Activated T-cell treated with anti-CD3 and anti-CD28 coated beads for 24 hours (primary cell): Measurements from ENCODE around the gene RELL2.

Source experiments
- DNase-seq: peaks from one replicate; pipeline ENCODE4 v3.0.0-alpha.2; 2020; ENCODE audit warnings: low read depth

Gene RELL2

DNA sequence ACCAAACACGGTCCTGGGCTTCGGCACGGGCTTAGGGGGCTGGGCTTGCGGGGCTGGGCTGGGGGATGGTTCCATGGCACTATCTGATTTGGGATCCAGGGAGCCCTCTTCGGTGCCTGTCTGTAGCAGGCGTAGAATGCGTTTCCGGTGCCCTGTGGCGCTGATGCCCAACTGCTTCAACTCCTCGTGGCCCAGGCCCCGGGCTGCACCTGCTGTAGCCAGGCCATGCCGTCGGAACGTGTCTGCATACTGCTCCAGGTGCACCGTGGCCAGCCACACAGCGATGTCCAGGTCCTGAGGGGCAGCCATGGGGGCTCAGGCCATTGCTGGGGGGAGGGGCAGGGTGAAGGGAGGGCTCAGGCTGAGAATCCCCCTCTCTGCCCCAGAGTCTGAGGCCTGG lies 43.4 kb downstream of the RELL2 start:
- no peak for DNase-seq

DNA sequence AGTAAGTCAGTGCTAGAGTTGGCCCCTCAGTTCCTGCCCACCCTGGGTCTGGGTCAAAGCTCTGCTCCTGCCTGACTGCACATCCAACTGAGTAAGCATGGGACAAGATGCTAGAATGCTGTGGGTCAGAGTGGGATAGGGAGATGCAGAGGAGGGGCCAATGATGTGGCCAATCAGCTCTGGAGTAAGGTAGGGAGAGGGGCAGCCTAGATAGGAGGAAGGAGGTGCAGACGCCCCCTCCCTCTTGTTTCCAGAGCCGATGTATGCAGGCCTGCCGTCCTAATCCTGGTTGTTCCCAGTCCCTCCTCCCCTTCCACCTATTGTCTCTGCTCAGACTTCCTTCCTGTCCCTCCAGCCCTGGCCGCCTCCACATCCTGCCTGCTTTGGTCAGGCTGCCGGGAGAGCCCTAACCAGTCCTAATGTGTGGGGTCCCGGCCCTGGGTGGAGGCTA lies 44.0 kb downstream of the RELL2 start:
- no peak for DNase-seq

DNA sequence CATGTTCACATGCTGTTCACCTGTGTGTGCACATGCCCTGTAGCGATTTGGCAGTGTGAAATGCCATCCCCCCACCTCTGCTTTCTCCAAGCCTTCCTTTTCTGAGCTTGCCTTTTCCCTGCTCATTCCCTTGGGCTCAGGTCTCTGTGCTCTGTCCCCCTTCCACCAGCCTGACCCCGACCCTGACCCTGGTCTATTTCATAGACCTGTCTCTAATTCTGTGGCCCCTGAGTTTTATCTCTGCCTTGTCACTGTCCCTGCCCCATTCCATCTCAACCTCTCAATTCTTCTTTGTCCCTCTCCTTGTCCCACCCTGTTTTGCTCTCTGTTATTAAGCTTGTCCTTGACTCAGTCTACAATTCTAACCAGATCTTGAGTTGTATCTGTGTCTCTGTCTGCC lies 44.5 kb downstream of the RELL2 start:
- no peak for DNase-seq

DNA sequence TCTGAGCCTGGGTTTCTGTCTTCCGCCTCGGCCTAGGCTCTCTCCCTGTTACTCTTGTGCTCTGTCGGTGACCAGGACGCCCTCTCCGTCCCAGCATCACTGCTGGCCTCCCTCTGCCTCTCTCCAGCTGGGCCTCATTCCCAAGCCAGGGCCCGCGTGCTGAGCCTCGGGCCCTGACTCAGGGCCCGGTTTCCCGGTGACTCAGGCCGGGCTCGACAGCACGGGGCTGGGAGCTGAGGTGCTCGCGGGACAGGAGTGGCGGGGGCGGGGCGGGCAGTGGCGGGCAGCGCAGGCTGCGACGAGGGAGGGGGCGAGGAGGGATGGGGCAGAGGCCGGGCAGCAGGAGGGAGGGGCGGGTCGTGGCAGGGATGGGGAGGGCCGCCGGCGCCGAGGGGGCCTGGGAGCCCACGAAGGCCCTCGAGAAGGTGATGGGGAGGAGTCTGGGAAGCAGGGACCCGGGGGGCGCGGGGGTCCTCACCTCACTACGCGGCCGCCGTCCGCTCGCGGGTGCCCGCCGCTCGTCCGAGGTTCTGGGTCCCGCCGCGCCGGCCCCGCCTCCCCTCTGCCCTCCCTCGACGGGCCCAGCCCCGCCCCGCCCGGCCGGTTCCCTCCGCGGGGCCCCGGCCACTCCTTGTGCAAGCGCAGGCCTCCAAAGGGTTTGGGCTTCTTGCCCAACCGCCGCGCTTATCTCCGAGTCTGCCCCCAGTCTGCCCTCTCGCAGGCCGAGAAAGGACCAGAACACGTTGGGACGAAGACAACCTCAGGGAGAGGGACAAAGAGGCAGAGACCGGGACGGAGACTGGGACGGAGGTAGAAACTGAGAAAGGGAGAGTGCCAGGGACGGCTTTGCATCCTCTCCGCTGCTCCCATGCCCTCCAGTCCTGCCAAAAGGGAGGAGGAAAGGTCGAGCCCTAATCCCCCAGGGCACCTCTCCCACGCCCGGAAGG lies 45.2 kb downstream of the RELL2 start, which contains the start of gene ARAP3:
Gene ARAP3 (minus strand): TSS at position 536 of the 947 bp plus-strand sequence. CDS start 1,744 bp downstream, outside the sequence.
- DNase-seq, result no peak

DNA sequence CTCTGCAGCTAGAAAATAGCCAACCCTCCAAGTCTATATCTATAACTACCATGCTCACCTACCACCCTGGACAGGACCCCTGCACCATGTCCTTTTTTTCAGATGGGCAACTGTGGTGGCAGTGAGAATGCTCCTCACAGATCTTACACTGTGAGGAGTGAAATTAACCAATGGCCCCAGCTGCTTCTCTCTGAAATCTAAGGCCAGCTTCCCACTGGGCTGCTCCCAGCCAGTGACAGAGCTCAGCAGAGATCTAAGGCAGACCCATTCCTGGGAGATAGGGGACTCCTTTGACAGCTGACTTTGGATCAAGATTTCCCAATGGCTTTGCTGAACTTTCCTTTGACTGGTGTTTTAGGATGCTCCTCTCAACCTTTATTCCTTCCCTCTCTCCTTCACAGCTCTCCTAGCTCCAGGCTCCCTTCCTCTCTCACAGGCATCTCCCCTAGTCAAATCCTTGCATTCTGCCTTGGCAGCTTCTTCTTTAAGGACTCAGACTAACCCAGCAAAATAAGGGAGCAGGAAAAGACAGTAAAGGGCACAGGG lies 46.9 kb downstream of the RELL2 start:
- DNase-seq, result no peak

DNA sequence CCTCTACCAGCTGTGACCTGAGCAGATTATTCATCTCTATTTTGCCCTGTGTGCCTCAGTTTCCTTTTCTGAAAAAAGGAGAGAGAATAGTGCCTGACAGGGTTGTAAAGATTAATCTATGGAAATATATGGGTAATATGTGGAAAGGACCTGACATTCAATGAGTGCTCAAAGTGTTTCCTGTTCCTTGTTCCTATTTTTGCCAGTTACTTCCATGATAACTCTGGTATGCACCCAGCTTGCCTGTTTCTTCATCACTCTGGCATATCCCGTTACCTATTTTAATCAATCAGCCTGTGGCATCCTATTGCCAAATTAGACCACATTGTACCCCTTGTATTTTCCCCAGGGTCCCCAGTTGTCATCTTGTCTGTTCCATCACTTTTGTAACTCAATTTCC lies 48.8 kb downstream of the RELL2 start:
- DNase-seq, result no peak

DNA sequence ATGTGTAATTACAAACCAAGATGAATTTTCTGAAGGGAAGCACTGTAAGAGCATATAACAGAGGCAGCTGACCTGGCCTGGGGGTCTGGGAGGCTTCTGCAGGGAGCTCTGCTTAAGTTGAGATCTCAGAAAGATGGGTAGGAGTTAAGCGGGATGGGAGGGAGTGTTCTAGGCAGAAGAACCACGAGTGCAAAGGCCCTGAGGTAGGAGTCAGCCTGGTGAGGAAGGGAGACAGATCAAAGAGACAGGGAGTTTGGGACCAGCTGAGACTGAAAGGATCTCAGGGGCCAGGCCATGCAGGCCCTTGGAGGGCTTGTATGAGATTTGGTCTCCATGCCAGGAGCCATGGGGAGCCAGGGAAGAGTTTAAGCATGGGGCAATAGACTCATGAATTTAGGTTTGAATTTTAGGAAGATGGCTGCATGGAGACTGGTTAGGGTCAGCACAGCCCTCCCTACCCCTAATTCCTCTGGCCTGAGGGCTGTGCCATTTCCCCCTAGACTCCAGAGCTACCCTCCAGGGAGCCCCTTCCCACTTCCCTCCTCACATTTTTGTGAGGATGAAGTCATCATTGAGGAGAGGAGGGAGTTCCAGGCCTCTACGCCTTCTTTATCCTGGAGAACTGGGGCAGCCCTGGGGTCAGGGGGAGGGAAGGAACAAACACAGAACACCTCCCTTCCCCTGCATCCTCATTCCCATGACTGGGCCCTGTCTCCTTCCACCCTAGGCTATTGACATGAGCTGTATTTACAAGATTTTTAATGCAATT lies 50.0 kb downstream of the RELL2 start:
- no peak for DNase-seq
